KMS-11 (cell line): ENCODE data around the gene GJA5.

Experiments
- H2AFZ ChIP-seq: fragments of 200-600 bp; sonication (generic); 2 replicates; pipeline ENCODE4 v1.6.1; 2016; ENCODE audit warnings: antibody characterized with exemption, mixed run types, low read depth
- H3K27ac ChIP-seq: fragments of 200-600 bp; sonication (generic); 2 replicates; pipeline ENCODE4 v1.6.1; 2016; ENCODE audit warnings: mild to moderate bottlenecking, mixed run types
- H3K27me3 ChIP-seq: fragments of 200-600 bp; sonication (generic); 2 replicates; pipeline ENCODE4 v1.6.1; 2017; ENCODE audit warnings: mild to moderate bottlenecking, low read depth, mixed run types, moderate library complexity; ENCODE audit not compliant: insufficient read depth
- H3K36me3 ChIP-seq: fragments of 200-600 bp; sonication (generic); 2 replicates; pipeline ENCODE4 v1.6.1; 2017; ENCODE audit warnings: mild to moderate bottlenecking, mixed run types; ENCODE audit not compliant: insufficient read depth
- H3K4me1 ChIP-seq: fragments of 200-600 bp; sonication (generic); 2 replicates; pipeline ENCODE4 v1.6.1; 2016; ENCODE audit warnings: mild to moderate bottlenecking, low read depth, mixed run types; ENCODE audit not compliant: poor library complexity, severe bottlenecking
- H3K4me2 ChIP-seq: fragments of 200-600 bp; sonication (generic); 2 replicates; pipeline ENCODE4 v1.7.0; 2016; ENCODE audit warnings: mild to moderate bottlenecking, mixed run types
- H3K4me3 ChIP-seq: fragments of 200-600 bp; sonication (generic); IDR thresholded peaks from 2 replicates; pipeline ENCODE4 v1.6.1; 2017; ENCODE audit warnings: low read depth, low read length, mixed read lengths; ENCODE audit not compliant: insufficient read depth
- H3K79me2 ChIP-seq: fragments of 200-600 bp; sonication (generic); 2 replicates; pipeline ENCODE4 v1.6.1; 2016; ENCODE audit warnings: low read depth, mixed run types; ENCODE audit not compliant: insufficient read depth
- H3K9ac ChIP-seq: fragments of 200-600 bp; sonication (generic); 2 replicates; pipeline ENCODE4 v1.6.1; 2016; ENCODE audit warnings: mild to moderate bottlenecking, mixed run types
- H4K20me1 ChIP-seq: fragments of 200-600 bp; sonication (generic); 2 replicates; pipeline ENCODE4 v1.6.1; 2016; ENCODE audit warnings: mild to moderate bottlenecking, mixed run types; ENCODE audit not compliant: insufficient read depth
- TF ChIP-seq, protein P1 (sequence below): fragments of 200-600 bp; sonication (generic); conservative IDR thresholded peaks from 2 replicates; pipeline ENCODE4 v1.6.1; 2017; ENCODE audit warnings: low read depth, mild to moderate bottlenecking, antibody characterized with exemption, low read length, moderate library complexity, mixed read lengths

The GJA5 gene

GRCh38 chr1:147804942-147805723, 44.7 kb upstream of the GJA5 start:
- TF ChIP-seq, protein P1, sequence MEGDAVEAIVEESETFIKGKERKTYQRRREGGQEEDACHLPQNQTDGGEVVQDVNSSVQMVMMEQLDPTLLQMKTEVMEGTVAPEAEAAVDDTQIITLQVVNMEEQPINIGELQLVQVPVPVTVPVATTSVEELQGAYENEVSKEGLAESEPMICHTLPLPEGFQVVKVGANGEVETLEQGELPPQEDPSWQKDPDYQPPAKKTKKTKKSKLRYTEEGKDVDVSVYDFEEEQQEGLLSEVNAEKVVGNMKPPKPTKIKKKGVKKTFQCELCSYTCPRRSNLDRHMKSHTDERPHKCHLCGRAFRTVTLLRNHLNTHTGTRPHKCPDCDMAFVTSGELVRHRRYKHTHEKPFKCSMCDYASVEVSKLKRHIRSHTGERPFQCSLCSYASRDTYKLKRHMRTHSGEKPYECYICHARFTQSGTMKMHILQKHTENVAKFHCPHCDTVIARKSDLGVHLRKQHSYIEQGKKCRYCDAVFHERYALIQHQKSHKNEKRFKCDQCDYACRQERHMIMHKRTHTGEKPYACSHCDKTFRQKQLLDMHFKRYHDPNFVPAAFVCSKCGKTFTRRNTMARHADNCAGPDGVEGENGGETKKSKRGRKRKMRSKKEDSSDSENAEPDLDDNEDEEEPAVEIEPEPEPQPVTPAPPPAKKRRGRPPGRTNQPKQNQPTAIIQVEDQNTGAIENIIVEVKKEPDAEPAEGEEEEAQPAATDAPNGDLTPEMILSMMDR = no peak
- no peak overlapping the region for H3K4me2 ChIP-seq
- H3K36me3 ChIP-seq = no peaks in the 10 kb centered on the region
- no peaks in the 10 kb centered on the region for H4K20me1 ChIP-seq
- H2AFZ ChIP-seq = no peak overlapping the region
- no peak overlapping the region for H3K27ac ChIP-seq
- H3K79me2 ChIP-seq = no peaks in the 10 kb centered on the region
- H3K4me3 ChIP-seq = no peak overlapping the region
- H3K9ac ChIP-seq = no peak overlapping the region
- H3K27me3 ChIP-seq = no peaks in the 10 kb centered on the region
- no peaks in the 10 kb centered on the region for H3K4me1 ChIP-seq

- no peak overlapping the region for H2AFZ ChIP-seq
- no peaks in the 10 kb centered on the region for H3K36me3 ChIP-seq
- no peaks in the 10 kb centered on the region for H3K79me2 ChIP-seq
- TF ChIP-seq, protein P1 = no peak
- no peak overlapping the region for H3K27ac ChIP-seq
- H3K4me3 ChIP-seq = no peak overlapping the region
- no peak overlapping the region for H3K4me2 ChIP-seq
- H3K9ac ChIP-seq = no peak overlapping the region
- H3K27me3 ChIP-seq = no peaks in the 10 kb centered on the region
- no peaks in the 10 kb centered on the region for H4K20me1 ChIP-seq
- no peaks in the 10 kb centered on the region for H3K4me1 ChIP-seq
Measured at GRCh38 chr1:147800804-147801203, 40.4 kb upstream of the GJA5 start.

DNA sequence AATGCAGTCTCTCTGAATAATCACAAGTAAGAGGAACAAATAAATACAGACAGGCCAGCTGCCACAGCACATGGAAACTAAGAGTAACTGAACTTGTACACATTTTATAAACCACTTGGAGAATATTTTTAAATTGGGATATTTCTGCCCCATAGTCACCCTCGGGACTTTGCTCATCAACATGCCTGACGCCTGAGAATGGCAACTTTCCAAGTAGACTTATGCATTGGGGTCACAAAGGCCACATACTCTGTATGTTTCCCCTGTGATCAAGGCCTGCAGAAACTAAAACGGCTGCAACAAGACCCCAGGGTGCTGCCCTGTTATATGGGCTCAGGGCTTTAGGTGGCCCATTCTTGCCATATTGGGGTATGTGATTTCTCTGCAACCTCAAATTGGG, 38.3 kb upstream of the GJA5 start:
- Histone ChIP-seq H2AFZ (no peak overlapping the region), H3K27ac (no peak overlapping the region), H3K4me1 (no peaks in the 10 kb centered on the region), H3K79me2 (no peaks in the 10 kb centered on the region), H4K20me1 (no peaks in the 10 kb centered on the region), H3K9ac (no peak overlapping the region), H3K4me3 (no peak overlapping the region), H3K36me3 (no peaks in the 10 kb centered on the region), H3K27me3 (no peaks in the 10 kb centered on the region), H3K4me2 (no peak overlapping the region)
- TF ChIP-seq, protein P1 = no peak

GRCh38 chr1:147794570-147794969, 34.2 kb upstream of the GJA5 start:
- no peak overlapping the region for H2AFZ ChIP-seq
- TF ChIP-seq, protein P1 = no peak

More at GRCh38 chr1:147794570-147794969, 34.2 kb upstream of the GJA5 start:
- H3K4me3 ChIP-seq = no peak overlapping the region
- H3K36me3 ChIP-seq = no peaks in the 10 kb centered on the region
- H3K9ac ChIP-seq = no peak overlapping the region
- no peaks in the 10 kb centered on the region for H3K79me2 ChIP-seq
- H4K20me1 ChIP-seq = no peaks in the 10 kb centered on the region
- no peaks in the 10 kb centered on the region for H3K4me1 ChIP-seq
- no peak overlapping the region for H3K4me2 ChIP-seq
- H3K27me3 ChIP-seq = no peaks in the 10 kb centered on the region
- no peak overlapping the region for H3K27ac ChIP-seq
